GM10248 (cell line): ENCODE data around the gene RIN1.

Source experiments
- CTCF ChIA-PET: fragments of 300-600 bp; sonication (Branson Sonifier 250); formaldehyde crosslinking; extraction: SDS; loops from one replicate; lab custom pipeline; 2021; ENCODE audit warnings: antibody characterized with exemption; lab: Yijun Ruan, JAX
- POLR2A ChIA-PET: fragments of 350-650 bp; sonication (Branson Sonifier 250); formaldehyde crosslinking; extraction: SDS; loops from one replicate; lab custom pipeline; 2020; ENCODE audit warnings: antibody characterized with exemption; lab: Yijun Ruan, JAX
- DNase-seq: peaks from one replicate; pipeline ENCODE4 v3.0.0; 2012; ENCODE audit errors: extremely low spot score
- TF ChIP-seq, protein P1 (sequence below): IDR thresholded peaks from 2 replicates; pipeline ENCODE4 v1.5.1; 2012; ENCODE audit warnings: mild to moderate bottlenecking, low read depth; ENCODE audit errors: extremely low read depth, missing control alignments, control extremely low read depth

Gene RIN1

DNA sequence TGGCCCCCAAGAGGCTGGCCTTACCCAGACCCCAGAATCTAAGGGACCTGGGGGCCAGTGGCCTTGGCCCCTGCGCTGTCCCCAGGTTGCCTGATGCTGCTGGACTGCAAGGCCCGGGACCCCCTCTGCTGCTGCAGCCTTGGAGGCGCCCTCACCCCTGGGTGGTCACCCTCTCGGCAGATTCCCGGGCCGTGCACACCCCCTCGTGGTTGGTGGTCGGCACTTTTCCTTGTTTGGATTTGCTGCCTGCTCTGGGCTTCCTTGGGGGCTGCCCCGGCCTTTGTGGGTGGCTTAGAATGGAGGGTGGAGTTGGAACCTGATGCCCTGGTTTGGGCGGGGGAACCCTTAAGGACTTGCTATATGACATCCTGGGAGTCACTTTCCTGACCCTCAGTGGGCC is 5.3 kb downstream of the RIN1 start:
- POLR2A ChIA-PET = no interaction called here
- DNase-seq = no peak
- TF ChIP-seq, protein P1, sequence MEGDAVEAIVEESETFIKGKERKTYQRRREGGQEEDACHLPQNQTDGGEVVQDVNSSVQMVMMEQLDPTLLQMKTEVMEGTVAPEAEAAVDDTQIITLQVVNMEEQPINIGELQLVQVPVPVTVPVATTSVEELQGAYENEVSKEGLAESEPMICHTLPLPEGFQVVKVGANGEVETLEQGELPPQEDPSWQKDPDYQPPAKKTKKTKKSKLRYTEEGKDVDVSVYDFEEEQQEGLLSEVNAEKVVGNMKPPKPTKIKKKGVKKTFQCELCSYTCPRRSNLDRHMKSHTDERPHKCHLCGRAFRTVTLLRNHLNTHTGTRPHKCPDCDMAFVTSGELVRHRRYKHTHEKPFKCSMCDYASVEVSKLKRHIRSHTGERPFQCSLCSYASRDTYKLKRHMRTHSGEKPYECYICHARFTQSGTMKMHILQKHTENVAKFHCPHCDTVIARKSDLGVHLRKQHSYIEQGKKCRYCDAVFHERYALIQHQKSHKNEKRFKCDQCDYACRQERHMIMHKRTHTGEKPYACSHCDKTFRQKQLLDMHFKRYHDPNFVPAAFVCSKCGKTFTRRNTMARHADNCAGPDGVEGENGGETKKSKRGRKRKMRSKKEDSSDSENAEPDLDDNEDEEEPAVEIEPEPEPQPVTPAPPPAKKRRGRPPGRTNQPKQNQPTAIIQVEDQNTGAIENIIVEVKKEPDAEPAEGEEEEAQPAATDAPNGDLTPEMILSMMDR = no peak
- CTCF ChIA-PET = interaction anchor here (1.5 to 8.7 kb wide), 4 partner anchors 14 to 58 kb away, joined by 3 to 126 read pairs (median 4); partner anchors contain the start of gene BRMS1

DNA sequence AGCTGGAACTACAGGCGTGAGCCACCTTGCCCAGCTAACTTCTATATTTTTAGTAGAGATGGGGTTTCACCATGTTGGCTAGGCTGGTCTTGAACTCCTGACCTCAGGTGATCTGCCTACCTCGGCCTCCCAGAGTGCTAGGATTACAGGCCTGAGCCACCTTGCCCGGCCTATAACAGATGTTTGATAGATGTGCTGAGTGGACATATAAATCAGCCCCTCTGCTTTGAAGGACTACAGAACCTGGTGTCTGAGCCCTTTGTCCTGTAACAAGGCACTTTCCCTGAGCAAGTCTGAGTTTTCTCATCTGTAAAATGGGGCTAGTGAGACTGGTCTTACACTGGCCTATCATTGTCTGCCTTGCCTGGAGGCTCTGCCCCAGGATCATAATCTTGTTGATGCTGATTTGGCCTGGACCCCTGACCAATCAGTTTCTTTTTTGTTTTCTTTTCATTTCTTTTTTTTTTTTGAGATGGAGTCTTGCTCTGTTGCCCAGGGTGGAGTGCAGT is 7.0 kb downstream of the RIN1 start:
- no peak for DNase-seq
- ChIA-PET POLR2A (no interaction called here), CTCF (interaction anchor here (0.6 to 8.7 kb wide), 9 partner anchors 10 to 41 kb away, joined by 3 to 126 read pairs (median 5); partner anchors contain the start of genes BRMS1 and YIF1A)
- TF ChIP-seq, protein P1 = no peak

GRCh38 chr11:66328302-66329144 is 7.7 kb downstream of the RIN1 start:
- DNase-seq = peak; percentile 88
- CTCF ChIA-PET = interaction anchor here (0.6 to 8.7 kb wide), 9 partner anchors 10 to 40 kb away, joined by 3 to 126 read pairs (median 5); partner anchors contain the start of genes BRMS1 and YIF1A
- POLR2A ChIA-PET = no interaction called here
- TF ChIP-seq, protein P1 = peak; percentile 95

- DNase-seq = no peak
- TF ChIP-seq, protein P1 = no peak
- ChIA-PET POLR2A (no interaction called here), CTCF (no interaction called here)
These were observed 8.3 kb downstream of the RIN1 start for GRCh38 chr11:66328031-66328301.

GRCh38 chr11:66327171-66328030 is 8.8 kb downstream of the RIN1 start:
- ChIA-PET CTCF (interaction anchor here (0.8 to 3.7 kb wide), 4 partner anchors 9 to 61 kb away, joined by 3 to 34 read pairs (median 4); no protein-coding TSS in a partner anchor), POLR2A (no interaction called here)
- TF ChIP-seq, protein P1 = no peak
- DNase-seq = no peak
